C4-2B (cell line): ENCODE results near the gene NLRP4.

Experiments
- H3K27ac ChIP-seq: fragments of 450-650 bp; 2 replicates; pipeline ENCODE4 v1.5.1; 2017
- ZFX ChIP-seq: fragments of 450-650 bp; IDR thresholded peaks from 2 replicates; pipeline ENCODE4 v1.6.1; 2017
- TF ChIP-seq, protein P1 (sequence below): fragments of 450-650 bp; conservative IDR thresholded peaks from 2 replicates; pipeline ENCODE4 v1.5.1; 2017; ENCODE audit warnings: mild to moderate bottlenecking

The NLRP4 gene, protein sequence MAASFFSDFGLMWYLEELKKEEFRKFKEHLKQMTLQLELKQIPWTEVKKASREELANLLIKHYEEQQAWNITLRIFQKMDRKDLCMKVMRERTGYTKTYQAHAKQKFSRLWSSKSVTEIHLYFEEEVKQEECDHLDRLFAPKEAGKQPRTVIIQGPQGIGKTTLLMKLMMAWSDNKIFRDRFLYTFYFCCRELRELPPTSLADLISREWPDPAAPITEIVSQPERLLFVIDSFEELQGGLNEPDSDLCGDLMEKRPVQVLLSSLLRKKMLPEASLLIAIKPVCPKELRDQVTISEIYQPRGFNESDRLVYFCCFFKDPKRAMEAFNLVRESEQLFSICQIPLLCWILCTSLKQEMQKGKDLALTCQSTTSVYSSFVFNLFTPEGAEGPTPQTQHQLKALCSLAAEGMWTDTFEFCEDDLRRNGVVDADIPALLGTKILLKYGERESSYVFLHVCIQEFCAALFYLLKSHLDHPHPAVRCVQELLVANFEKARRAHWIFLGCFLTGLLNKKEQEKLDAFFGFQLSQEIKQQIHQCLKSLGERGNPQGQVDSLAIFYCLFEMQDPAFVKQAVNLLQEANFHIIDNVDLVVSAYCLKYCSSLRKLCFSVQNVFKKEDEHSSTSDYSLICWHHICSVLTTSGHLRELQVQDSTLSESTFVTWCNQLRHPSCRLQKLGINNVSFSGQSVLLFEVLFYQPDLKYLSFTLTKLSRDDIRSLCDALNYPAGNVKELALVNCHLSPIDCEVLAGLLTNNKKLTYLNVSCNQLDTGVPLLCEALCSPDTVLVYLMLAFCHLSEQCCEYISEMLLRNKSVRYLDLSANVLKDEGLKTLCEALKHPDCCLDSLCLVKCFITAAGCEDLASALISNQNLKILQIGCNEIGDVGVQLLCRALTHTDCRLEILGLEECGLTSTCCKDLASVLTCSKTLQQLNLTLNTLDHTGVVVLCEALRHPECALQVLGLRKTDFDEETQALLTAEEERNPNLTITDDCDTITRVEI

DNA sequence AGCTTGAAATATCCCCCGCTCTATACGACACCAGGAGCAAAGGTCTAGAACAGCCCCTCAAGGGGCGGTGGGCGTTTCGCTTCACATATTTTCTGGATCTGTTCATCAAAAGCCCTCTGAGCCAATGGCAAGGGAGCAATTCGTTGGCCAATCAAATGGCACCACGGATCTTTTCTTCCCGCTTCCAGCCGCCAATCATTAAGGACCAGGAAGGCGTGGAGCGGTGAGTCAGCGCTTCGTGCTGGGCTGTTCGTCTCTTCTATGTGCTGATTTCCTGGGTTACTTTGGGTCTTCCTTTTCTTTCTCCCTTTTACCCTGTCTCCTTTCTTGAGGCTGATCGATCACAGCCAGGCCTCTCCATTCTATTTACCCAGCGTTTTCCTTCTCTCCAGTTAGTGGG is at the start of gene NLRP4:
TSS of gene NLRP4 (plus strand) at position 201 of the 400 bp plus-strand sequence. CDS start 15,541 bp downstream, outside the sequence.
- no peak for TF ChIP-seq ZFX
- TF ChIP-seq, protein P1, sequence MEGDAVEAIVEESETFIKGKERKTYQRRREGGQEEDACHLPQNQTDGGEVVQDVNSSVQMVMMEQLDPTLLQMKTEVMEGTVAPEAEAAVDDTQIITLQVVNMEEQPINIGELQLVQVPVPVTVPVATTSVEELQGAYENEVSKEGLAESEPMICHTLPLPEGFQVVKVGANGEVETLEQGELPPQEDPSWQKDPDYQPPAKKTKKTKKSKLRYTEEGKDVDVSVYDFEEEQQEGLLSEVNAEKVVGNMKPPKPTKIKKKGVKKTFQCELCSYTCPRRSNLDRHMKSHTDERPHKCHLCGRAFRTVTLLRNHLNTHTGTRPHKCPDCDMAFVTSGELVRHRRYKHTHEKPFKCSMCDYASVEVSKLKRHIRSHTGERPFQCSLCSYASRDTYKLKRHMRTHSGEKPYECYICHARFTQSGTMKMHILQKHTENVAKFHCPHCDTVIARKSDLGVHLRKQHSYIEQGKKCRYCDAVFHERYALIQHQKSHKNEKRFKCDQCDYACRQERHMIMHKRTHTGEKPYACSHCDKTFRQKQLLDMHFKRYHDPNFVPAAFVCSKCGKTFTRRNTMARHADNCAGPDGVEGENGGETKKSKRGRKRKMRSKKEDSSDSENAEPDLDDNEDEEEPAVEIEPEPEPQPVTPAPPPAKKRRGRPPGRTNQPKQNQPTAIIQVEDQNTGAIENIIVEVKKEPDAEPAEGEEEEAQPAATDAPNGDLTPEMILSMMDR = no peak
- no peak within 1 kb of the TSS for H3K27ac ChIP-seq

DNA sequence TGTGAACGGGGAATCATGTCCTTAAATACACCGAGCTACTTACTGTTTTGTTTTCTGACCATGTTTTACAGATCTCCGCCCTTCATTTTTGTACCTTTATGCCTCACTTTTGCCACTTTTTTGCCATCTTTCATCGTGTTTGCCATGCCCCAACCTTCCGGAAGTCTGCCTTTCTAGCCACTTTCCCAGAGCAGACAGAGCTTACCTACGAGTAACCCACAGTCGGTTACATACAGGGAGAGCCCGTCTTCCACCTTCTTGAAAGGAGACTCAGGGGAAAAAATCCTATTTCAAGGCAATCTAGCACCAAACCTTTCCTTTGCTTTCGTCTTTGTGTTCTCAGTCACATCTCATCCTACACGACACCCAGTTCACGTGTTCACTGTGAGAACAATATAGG is 41.3 kb upstream of the NLRP4 start:
- no peak overlapping the region for H3K27ac ChIP-seq
- no peak for TF ChIP-seq ZFX
- TF ChIP-seq, protein P1 = no peak

DNA sequence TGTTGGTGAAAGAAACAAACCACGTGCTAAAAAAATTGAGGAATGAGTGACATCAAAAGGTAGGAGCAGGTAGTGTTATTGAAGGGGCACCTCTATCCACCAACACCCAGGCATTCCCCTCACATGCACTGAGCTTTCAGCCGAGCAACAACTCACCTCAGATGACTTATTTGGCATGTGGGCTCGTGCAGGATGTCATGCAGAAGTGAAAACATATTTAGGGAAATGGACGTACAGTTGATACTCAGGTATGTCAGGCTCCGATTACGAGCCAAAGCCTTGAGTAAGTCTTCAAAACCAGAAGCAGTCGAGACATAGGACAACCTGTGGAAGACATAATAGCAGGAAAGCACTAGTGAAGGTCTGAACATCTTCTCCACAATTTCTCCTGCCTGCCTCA is 34.9 kb upstream of the NLRP4 start:
- TF ChIP-seq ZFX = no peak
- TF ChIP-seq, protein P1 = no peak
- no peak overlapping the region for H3K27ac ChIP-seq

DNA sequence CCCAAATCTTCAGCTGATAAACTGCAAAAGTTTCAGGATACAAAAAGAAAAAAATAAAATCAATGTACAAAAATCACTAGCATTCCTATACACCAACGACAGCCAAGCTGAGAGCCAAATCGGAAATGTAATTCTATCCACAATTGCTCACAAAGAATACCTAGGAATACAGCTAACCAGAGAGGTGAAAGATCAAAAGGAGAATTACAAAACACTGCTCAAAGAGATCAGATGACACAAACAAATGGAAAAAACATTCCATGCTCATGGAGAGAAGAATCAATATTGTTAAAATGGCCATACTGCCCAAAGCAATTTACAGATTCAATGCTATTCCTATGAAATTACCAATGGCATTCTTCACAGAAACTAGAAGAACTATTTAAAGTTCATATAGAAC is 34.1 kb upstream of the NLRP4 start:
- TF ChIP-seq ZFX = no peak
- TF ChIP-seq, protein P1 = no peak
- no peak overlapping the region for H3K27ac ChIP-seq

DNA sequence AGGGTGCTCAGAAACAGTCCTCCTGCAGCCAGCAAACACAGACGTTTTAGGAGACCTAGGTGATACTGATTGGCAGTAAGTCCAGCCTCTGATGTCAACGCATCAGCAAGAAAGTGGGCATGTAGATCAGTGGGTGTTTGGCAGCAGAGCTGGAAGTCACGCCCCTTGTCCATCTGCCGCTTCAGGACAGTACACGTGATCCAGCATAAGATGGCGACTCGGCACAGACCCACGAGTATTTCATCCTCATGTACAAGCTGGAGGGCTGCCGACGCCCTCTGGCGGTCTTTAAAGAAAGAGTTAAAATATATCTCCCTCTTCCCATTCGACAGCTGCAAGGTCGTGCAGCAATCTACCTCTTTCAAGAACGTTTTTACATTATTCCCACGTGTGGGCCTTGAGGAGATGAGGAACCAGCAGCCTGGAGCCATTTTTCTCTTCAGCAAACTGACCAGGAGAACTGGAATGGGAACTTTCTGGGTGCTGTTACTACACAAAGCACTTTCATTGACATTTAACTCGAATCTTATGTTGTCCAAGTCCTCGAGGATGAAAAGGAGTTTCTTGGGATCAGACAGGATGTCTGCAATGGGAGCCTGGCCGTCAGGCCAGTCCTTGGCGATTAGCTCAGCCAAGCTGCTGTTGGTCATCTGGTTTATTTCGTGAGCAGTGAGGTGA is 26.8 kb upstream of the NLRP4 start:
- H3K27ac ChIP-seq = no peak overlapping the region
- TF ChIP-seq ZFX = no peak
- TF ChIP-seq, protein P1 = peak; percentile 81

DNA sequence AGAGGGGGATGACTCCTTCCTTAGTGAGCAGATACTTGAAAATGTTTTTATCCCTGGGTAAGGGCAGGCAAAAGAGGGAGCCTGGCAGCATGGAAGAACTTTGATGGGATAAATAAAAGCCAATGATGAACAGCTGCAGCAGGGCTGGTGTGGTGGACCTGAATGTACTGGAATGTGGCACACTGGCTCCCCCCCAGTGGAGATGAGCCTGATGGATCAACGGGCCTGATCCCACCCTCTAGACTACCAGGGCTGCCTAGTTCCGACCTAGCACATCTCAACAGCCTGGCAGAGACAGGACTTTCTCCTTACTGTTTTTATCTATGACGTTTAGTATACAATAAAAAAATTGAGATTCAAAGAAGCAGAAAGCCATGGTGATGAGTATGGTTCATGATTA is 25.0 kb upstream of the NLRP4 start:
- H3K27ac ChIP-seq = no peak overlapping the region
- TF ChIP-seq, protein P1 = peak; percentile 39
- no peak for TF ChIP-seq ZFX
